Stimulated activated CD4-positive, alpha-beta T cell treated with anti-CD3 and anti-CD28 coated beads, Interleukin-4, amount 100 ng/mL, for 1 hour (primary cell): ENCODE results near the gene GLT8D1.
"Not testable (repeated sequence)": the region's sequence is repeated elsewhere in the genome, so short reads cannot be mapped to it uniquely, and the experiment has no call there.

Source experiments
- DNase-seq: peaks from one replicate; pipeline ENCODE4 v3.0.0-alpha.2; 2020

GLT8D1 gene

GRCh38 chr3:52705688-52706686 lies at the start of gene GLT8D1, which contains the start of gene SPCS1:
TSS of gene GLT8D1 (minus strand) at chr3:52705791. CDS start at chr3:52700460, 5,331 bp downstream.
TSS of gene SPCS1 (plus strand) at chr3:52706106. CDS start at chr3:52706247, 141 bp downstream.
- DNase-seq, result peak; percentile 86

- no peak for DNase-seq
These were observed 48.8 kb upstream of the GLT8D1 start for GRCh38 chr3:52754373-52754772.

GRCh38 chr3:52752045-52752660 lies 46.6 kb upstream of the GLT8D1 start:
- DNase-seq, result no peak

GRCh38 chr3:52743721-52744120 lies 38.1 kb upstream of the GLT8D1 start:
- DNase-seq, result no peak

- no peak for DNase-seq
These were observed 37.6 kb upstream of the GLT8D1 start for GRCh38 chr3:52743152-52743551.

GRCh38 chr3:52742418-52743041 lies 36.9 kb upstream of the GLT8D1 start:
- DNase-seq, result no peak

GRCh38 chr3:52739730-52740129 lies 34.1 kb upstream of the GLT8D1 start:
- DNase-seq, result no peak

GRCh38 chr3:52733256-52733891 lies 27.8 kb upstream of the GLT8D1 start:
- DNase-seq, result no peak

GRCh38 chr3:52731590-52731989 lies 26.0 kb upstream of the GLT8D1 start:
- DNase-seq, result no peak

GRCh38 chr3:52730681-52731080 lies 25.1 kb upstream of the GLT8D1 start:
- no peak for DNase-seq

GRCh38 chr3:52728753-52729152 lies 23.2 kb upstream of the GLT8D1 start:
- not testable (repeated sequence) for DNase-seq

- DNase-seq, result no peak
These were observed 18.9 kb upstream of the GLT8D1 start for GRCh38 chr3:52724511-52724910.

- no peak for DNase-seq
These were observed 18.3 kb upstream of the GLT8D1 start for GRCh38 chr3:52723935-52724334.

- no peak for DNase-seq
These were observed 16.9 kb upstream of the GLT8D1 start for GRCh38 chr3:52722491-52722890.

- no peak for DNase-seq
These were observed 16.1 kb upstream of the GLT8D1 start for GRCh38 chr3:52721730-52722008.

GRCh38 chr3:52721002-52721729 lies 15.6 kb upstream of the GLT8D1 start:
- DNase-seq, result no peak

- DNase-seq, result no peak
These were observed 14.0 kb upstream of the GLT8D1 start for GRCh38 chr3:52719618-52720017.

- DNase-seq, result no peak
These were observed 10.2 kb upstream of the GLT8D1 start for GRCh38 chr3:52715714-52716305.

GRCh38 chr3:52714335-52715302 lies 9.0 kb upstream of the GLT8D1 start:
- no peak for DNase-seq

- DNase-seq, result no peak
These were observed 7.0 kb upstream of the GLT8D1 start for GRCh38 chr3:52712291-52713212.
